Erythroblast (primary cell): Measurements from ENCODE around the gene C1QTNF5.

Source experiments
- DNase-seq, 2 experiments: peaks; one replicate each; lab custom pipeline; 2025; lab: John Stamatoyannopoulos, UW
- GATA1 ChIP-seq: IDR thresholded peaks from 2 replicates; pipeline ENCODE4 v1.6.1; 2011; ENCODE audit warnings: low read depth, mild to moderate bottlenecking, control low read depth, low read length, moderate library complexity
- POLR2A ChIP-seq: IDR thresholded peaks from 2 replicates; pipeline ENCODE4 v1.6.1; 2011; ENCODE audit warnings: mild to moderate bottlenecking, low read length

The C1QTNF5 gene

GRCh38 chr11:119318240-119319135 lies 22.2 kb downstream of the C1QTNF5 start:
- no peak for DNase-seq
- no peak for TF ChIP-seq GATA1
- TF ChIP-seq POLR2A, result no peak

GRCh38 chr11:119317592-119318239 lies 23.0 kb downstream of the C1QTNF5 start:
- DNase-seq, result no peak

GRCh38 chr11:119316729-119317591 lies 23.7 kb downstream of the C1QTNF5 start, which contains the start of gene MCAM:
Gene MCAM, minus strand, starts transcription at chr11:119317130. Its CDS starts 29 bp downstream, at chr11:119317101.
- TF ChIP-seq GATA1 (no peak), POLR2A (no peak)

More at GRCh38 chr11:119317592-119318239, 23.0 kb downstream of the C1QTNF5 start:
- TF ChIP-seq POLR2A (no peak), GATA1 (no peak)

GRCh38 chr11:119316016-119316728 lies 24.5 kb downstream of the C1QTNF5 start:
- no peak for TF ChIP-seq GATA1
- TF ChIP-seq POLR2A, result no peak
- no peak for DNase-seq

More at GRCh38 chr11:119316729-119317591, 23.7 kb downstream of the C1QTNF5 start, which contains the start of gene MCAM:
- DNase-seq, result no peak

- no peak for DNase-seq
- TF ChIP-seq POLR2A (no peak), GATA1 (no peak)
Measured at GRCh38 chr11:119315131-119316015, 25.3 kb downstream of the C1QTNF5 start.

GRCh38 chr11:119314726-119315125 lies 26.0 kb downstream of the C1QTNF5 start:
- no peak for DNase-seq
- TF ChIP-seq GATA1, result no peak
- TF ChIP-seq POLR2A, result no peak

GRCh38 chr11:119310682-119311052 lies 30.0 kb downstream of the C1QTNF5 start:
- no peak for TF ChIP-seq GATA1
- TF ChIP-seq POLR2A, result no peak
- DNase-seq, result no peak

GRCh38 chr11:119309953-119310681 lies 30.6 kb downstream of the C1QTNF5 start:
- no peak for DNase-seq
- TF ChIP-seq POLR2A (no peak), GATA1 (no peak)

GRCh38 chr11:119309411-119309810 lies 31.3 kb downstream of the C1QTNF5 start:
- no peak for DNase-seq
- TF ChIP-seq GATA1, result no peak
- TF ChIP-seq POLR2A, result no peak

- no peak for DNase-seq
- TF ChIP-seq GATA1 (no peak), POLR2A (no peak)
Measured at GRCh38 chr11:119307974-119308373, 32.7 kb downstream of the C1QTNF5 start.

GRCh38 chr11:119307219-119307618 lies 33.5 kb downstream of the C1QTNF5 start:
- no peak for DNase-seq
- TF ChIP-seq POLR2A (no peak), GATA1 (no peak)

GRCh38 chr11:119306373-119306890 lies 34.3 kb downstream of the C1QTNF5 start:
- no peak for TF ChIP-seq GATA1
- no peak for TF ChIP-seq POLR2A

More at GRCh38 chr11:119306373-119306890, 34.3 kb downstream of the C1QTNF5 start:
- no peak for DNase-seq
